Measurements from ENCODE around the gene ADGRA1. TPM values are rescaled to one million over a fixed set of nuclear protein-coding genes. Genes with fewer than 3 reads are reported as not detected.

Gene ADGRA1
- total RNA-seq, 1 donor from 2014 or later = 9.1 TPM

GRCh38 chr10:133093291-133093690 lies 5.6 kb downstream of the ADGRA1 start:
- Mint-ChIP-seq H3K4me1 (ENCODE audit: low read depth, unreplicated experiment) (peaks cover 6% of the 10 kb centered on the region), H3K9me3 (ENCODE audit: unreplicated experiment) (peaks cover 2% of the 10 kb centered on the region), H3K27me3 (ENCODE audit: unreplicated experiment) (no peaks in the 10 kb centered on the region), H3K36me3 (ENCODE audit: unreplicated experiment) (peaks cover 8% of the 10 kb centered on the region), H3K4me3 (ENCODE audit: unreplicated experiment) (no peak overlapping the region), H3K27ac (ENCODE audit: unreplicated experiment) (no peak overlapping the region)
- DNase-seq = no peak
- TF ChIP-seq, protein P1, sequence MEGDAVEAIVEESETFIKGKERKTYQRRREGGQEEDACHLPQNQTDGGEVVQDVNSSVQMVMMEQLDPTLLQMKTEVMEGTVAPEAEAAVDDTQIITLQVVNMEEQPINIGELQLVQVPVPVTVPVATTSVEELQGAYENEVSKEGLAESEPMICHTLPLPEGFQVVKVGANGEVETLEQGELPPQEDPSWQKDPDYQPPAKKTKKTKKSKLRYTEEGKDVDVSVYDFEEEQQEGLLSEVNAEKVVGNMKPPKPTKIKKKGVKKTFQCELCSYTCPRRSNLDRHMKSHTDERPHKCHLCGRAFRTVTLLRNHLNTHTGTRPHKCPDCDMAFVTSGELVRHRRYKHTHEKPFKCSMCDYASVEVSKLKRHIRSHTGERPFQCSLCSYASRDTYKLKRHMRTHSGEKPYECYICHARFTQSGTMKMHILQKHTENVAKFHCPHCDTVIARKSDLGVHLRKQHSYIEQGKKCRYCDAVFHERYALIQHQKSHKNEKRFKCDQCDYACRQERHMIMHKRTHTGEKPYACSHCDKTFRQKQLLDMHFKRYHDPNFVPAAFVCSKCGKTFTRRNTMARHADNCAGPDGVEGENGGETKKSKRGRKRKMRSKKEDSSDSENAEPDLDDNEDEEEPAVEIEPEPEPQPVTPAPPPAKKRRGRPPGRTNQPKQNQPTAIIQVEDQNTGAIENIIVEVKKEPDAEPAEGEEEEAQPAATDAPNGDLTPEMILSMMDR (IDR thresholded peaks at IDR 0.05; ENCODE audit: partially characterized antibody, unreplicated experiment) = no peak

DNA sequence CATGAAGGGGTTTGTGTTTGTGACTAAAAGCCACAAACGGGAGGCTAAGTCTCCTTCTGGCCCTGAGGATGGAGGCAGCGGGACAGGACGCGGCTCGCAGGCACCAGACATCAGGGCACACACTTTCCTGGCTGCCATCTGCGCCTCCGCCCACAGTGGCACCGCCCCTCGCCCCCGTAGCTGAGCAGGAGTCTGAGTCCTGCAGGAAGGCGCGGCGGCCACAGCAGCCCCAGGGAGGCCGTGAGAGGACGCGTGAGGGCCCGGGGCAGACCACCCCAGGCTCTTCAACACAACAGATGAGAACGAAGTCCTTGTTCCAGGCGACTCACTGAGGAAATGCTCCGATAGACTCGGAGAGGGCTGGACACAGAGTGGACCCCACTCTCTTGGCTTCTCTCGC lies 6.6 kb downstream of the ADGRA1 start:
- Mint-ChIP-seq H3K36me3 (ENCODE audit: unreplicated experiment) (peaks cover 8% of the 10 kb centered on the region), H3K9me3 (ENCODE audit: unreplicated experiment) (peaks cover 2% of the 10 kb centered on the region), H3K4me3 (ENCODE audit: unreplicated experiment) (no peak overlapping the region), H3K4me1 (ENCODE audit: low read depth, unreplicated experiment) (peaks cover 4% of the 10 kb centered on the region), H3K27me3 (ENCODE audit: unreplicated experiment) (no peaks in the 10 kb centered on the region), H3K27ac (ENCODE audit: unreplicated experiment) (no peak overlapping the region)
- no peak for DNase-seq
- TF ChIP-seq, protein P1 (IDR thresholded peaks at IDR 0.05; ENCODE audit: partially characterized antibody, unreplicated experiment) = no peak

DNA sequence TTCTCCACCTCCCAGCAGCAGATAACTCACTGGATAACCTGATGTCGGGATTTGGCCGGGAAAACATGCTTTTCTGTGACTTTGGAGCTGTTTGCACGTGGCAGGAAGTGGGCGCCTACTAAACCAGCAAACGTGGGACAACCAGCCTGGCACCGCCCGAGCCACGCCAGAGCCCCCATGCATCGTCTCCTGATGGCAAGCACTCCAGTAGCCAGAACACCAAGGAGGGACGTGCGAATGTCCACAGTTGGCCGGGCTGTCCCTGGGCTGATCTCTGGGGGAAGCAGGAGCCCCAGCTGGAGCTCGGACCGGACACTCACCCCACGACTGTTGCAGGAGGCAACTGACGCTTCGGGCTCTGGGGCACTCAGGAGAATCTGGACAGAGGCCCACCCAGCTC lies 7.1 kb downstream of the ADGRA1 start:
- H3K4me1 Mint-ChIP-seq (ENCODE audit: low read depth, unreplicated experiment) = peaks cover 4% of the 10 kb centered on the region
- H3K27ac Mint-ChIP-seq (ENCODE audit: unreplicated experiment) = no peak overlapping the region
- peaks cover 2% of the 10 kb centered on the region for H3K9me3 Mint-ChIP-seq (ENCODE audit: unreplicated experiment)
- no peak for DNase-seq
- H3K4me3 Mint-ChIP-seq (ENCODE audit: unreplicated experiment) = no peak overlapping the region
- H3K36me3 Mint-ChIP-seq (ENCODE audit: unreplicated experiment) = peaks cover 8% of the 10 kb centered on the region
- no peaks in the 10 kb centered on the region for H3K27me3 Mint-ChIP-seq (ENCODE audit: unreplicated experiment)
- TF ChIP-seq, protein P1 (IDR thresholded peaks at IDR 0.05; ENCODE audit: partially characterized antibody, unreplicated experiment) = no peak

DNA sequence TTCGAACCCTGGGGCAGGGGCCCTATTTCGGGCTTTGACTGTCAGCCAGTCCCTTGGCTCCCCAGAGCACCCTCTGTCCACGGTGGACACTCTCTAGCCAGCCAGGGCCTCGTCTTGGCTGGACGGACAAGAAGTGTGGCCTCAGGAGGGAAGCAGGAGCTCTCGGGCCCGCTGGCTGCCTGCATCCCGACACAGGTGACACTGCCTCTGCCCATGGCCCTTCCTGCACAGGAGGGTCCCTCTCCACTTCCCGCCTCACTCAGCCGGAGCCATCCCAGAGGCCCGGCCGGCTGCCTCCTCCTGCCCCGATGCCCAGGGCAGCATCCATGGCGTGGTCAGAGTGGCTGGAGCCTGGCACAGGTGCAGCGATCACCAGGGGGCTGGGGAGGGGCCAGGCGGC lies 7.9 kb downstream of the ADGRA1 start:
- H3K27me3 Mint-ChIP-seq (ENCODE audit: unreplicated experiment) = no peaks in the 10 kb centered on the region
- TF ChIP-seq, protein P1 (IDR thresholded peaks at IDR 0.05; ENCODE audit: partially characterized antibody, unreplicated experiment) = no peak

DNA sequence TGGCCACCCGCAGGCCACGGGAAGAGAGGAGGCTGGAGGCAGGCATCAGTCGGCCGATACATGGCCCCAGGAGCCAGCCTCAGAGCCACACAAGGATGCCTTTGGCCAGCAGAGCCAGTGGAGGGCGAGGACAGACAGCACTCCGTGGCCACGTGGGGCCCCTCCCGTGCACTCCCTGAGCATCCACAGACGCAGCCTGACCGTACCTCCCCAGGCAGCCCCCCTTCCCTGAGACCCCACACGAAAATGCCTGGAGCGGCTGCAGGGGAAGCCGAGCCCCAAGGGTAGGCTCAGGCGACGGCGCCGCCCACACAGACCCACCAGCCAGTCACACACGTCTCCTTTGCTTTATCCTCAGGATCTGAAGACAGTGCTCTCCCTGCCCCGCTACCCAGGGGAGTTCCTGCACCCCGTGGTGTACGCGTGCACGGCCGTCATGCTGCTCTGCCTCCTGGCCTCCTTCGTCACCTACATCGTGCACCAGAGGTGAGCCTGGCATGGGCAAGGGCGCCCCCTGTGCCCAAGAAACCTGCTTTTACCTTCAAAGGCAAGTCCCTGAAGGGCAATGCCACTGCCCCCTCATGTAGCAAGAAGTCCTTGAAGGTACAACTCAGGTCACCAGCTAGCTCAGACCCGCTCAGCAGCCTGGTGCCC lies 9.0 kb downstream of the ADGRA1 start:
- DNase-seq = no peak
- Mint-ChIP-seq H3K27ac (ENCODE audit: unreplicated experiment) (no peak overlapping the region), H3K4me3 (ENCODE audit: unreplicated experiment) (no peak overlapping the region), H3K36me3 (ENCODE audit: unreplicated experiment) (peaks cover 8% of the 10 kb centered on the region), H3K9me3 (ENCODE audit: unreplicated experiment) (peaks cover 3% of the 10 kb centered on the region), H3K27me3 (ENCODE audit: unreplicated experiment) (peaks cover under 1% of the 10 kb centered on the region), H3K4me1 (ENCODE audit: low read depth, unreplicated experiment) (peaks cover 2% of the 10 kb centered on the region)
- TF ChIP-seq, protein P1 (IDR thresholded peaks at IDR 0.05; ENCODE audit: partially characterized antibody, unreplicated experiment) = no peak

More for the DNA sequence above, 7.9 kb downstream of the ADGRA1 start:
- no peak overlapping the region for H3K27ac Mint-ChIP-seq (ENCODE audit: unreplicated experiment)
- no peak for DNase-seq
- H3K4me3 Mint-ChIP-seq (ENCODE audit: unreplicated experiment) = no peak overlapping the region
- peaks cover 4% of the 10 kb centered on the region for H3K4me1 Mint-ChIP-seq (ENCODE audit: low read depth, unreplicated experiment)
- peaks cover 2% of the 10 kb centered on the region for H3K9me3 Mint-ChIP-seq (ENCODE audit: unreplicated experiment)
- H3K36me3 Mint-ChIP-seq (ENCODE audit: unreplicated experiment) = peaks cover 8% of the 10 kb centered on the region

Measured in glutamatergic neuron (in vitro differentiated cells).